ENCODE data around the gene IRAG1.

The IRAG1 gene

GRCh38 chr11:10693509-10694081 is at the start of gene IRAG1:
Gene IRAG1, minus strand, starts transcription at chr11:10693755. Its CDS starts 153 bp downstream, at chr11:10693602.
- no peak for TF ChIP-seq CTCF (conservative IDR thresholded peaks at IDR 0.05; ENCODE audit: low read depth, low read length)

GRCh38 chr11:10742460-10743208 is 49.1 kb upstream of the IRAG1 start:
- peak; percentile 14 for DNase-seq (ENCODE audit: low read depth)
- no peak overlapping the region for H3K4me3 ChIP-seq (ENCODE audit: low read length)
- no peak for TF ChIP-seq CTCF (conservative IDR thresholded peaks at IDR 0.05; ENCODE audit: low read depth, low read length)

More at GRCh38 chr11:10693509-10694081, at the start of gene IRAG1:
- H3K4me3 ChIP-seq (ENCODE audit: low read length) = no peak within 1 kb of the TSS
- DNase-seq (ENCODE audit: low read depth) = no peak

GRCh38 chr11:10735481-10736475 is 42.2 kb upstream of the IRAG1 start:
- H3K4me3 ChIP-seq (ENCODE audit: low read length) = peak overlapping the region; percentile 7

GRCh38 chr11:10731064-10731680 is 37.6 kb upstream of the IRAG1 start:
- no peak for DNase-seq (ENCODE audit: low read depth)
- H3K4me3 ChIP-seq (ENCODE audit: low read length) = no peak overlapping the region
- TF ChIP-seq CTCF (conservative IDR thresholded peaks at IDR 0.05; ENCODE audit: low read depth, low read length) = no peak

More at GRCh38 chr11:10735481-10736475, 42.2 kb upstream of the IRAG1 start:
- peak; percentile 98 for TF ChIP-seq CTCF (conservative IDR thresholded peaks at IDR 0.05; ENCODE audit: low read depth, low read length)
- DNase-seq (ENCODE audit: low read depth) = peak; percentile 71

GRCh38 chr11:10730151-10730550 is 36.6 kb upstream of the IRAG1 start:
- no peak overlapping the region for H3K4me3 ChIP-seq (ENCODE audit: low read length)
- TF ChIP-seq CTCF (conservative IDR thresholded peaks at IDR 0.05; ENCODE audit: low read depth, low read length) = no peak
- no peak for DNase-seq (ENCODE audit: low read depth)

GRCh38 chr11:10728789-10729472 is 35.4 kb upstream of the IRAG1 start:
- no peak for DNase-seq (ENCODE audit: low read depth)
- peak overlapping the region; percentile 59 for H3K4me3 ChIP-seq (ENCODE audit: low read length)
- TF ChIP-seq CTCF (conservative IDR thresholded peaks at IDR 0.05; ENCODE audit: low read depth, low read length) = no peak

All from retinal pigment epithelial cell (primary cell).